Choroid plexus epithelial cell (primary cell): ENCODE data around the gene TRABD2B.

Experiments
- DNase-seq: peaks from one replicate; pipeline ENCODE4 v3.0.0-alpha.2; 2010; ENCODE audit warnings: low read depth
- H3K4me3 ChIP-seq: 2 replicates; pipeline ENCODE4 v1.5.1; 2011; ENCODE audit warnings: low read depth, mild to moderate bottlenecking, control low read depth, low read length, moderate library complexity
- CTCF ChIP-seq: conservative IDR thresholded peaks from 2 replicates; pipeline ENCODE4 v1.5.1; 2011; ENCODE audit warnings: low read depth, mild to moderate bottlenecking, control low read depth, inconsistent platforms, low read length, moderate library complexity

TRABD2B gene

DNA sequence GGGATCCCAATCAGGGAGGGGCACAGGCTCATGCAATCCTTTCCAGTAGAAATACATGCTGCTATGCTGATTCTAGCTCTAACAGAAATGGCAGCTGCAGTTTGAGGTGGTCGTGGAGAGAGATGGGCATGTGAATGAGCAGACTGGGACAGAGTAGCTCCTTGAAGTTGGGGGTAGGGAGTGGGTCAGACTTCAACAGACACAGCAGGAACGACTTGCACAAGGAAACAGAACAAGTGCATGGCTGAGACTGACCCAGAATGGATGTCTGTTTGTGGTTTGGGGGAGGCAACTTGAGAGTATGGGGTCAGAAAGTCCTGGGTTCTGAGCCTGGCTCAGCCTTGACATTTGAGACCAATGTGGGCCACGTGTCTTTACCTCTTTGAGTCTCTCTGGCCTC is 25.1 kb upstream of the TRABD2B start:
- DNase-seq = no peak
- no peak for TF ChIP-seq CTCF
- H3K4me3 ChIP-seq = no peak overlapping the region

- no peak overlapping the region for H3K4me3 ChIP-seq
- no peak for TF ChIP-seq CTCF
- DNase-seq = no peak
These were observed 24.6 kb upstream of the TRABD2B start for GRCh38 chr1:48021792-48022191.

- no peak overlapping the region for H3K4me3 ChIP-seq
- DNase-seq = no peak
- no peak for TF ChIP-seq CTCF
These were observed 22.6 kb upstream of the TRABD2B start for GRCh38 chr1:48019714-48020315.

DNA sequence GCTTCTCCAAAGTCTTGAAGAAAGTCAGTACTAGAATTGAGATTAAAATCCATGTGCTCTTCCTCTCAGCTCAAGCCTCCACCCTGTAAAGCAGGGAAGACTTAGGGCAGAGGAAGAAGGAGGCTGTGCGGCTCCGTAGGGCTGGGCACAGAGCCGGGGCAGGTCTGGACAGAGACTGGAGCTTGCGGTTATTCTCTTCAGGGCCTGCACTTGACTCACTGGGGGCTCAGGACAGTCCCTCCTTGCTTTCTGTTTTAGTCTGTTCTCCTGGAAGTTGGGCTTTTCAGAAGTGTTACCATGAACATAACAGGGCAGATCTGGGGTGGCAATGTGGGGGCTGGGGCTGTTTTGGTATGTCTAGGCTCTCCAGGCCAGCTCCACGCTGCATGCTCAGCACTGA is 21.6 kb upstream of the TRABD2B start:
- no peak for DNase-seq
- no peak for TF ChIP-seq CTCF
- no peak overlapping the region for H3K4me3 ChIP-seq

GRCh38 chr1:48017716-48018115 is 20.5 kb upstream of the TRABD2B start:
- no peak overlapping the region for H3K4me3 ChIP-seq
- DNase-seq = peak; percentile 92
- TF ChIP-seq CTCF = no peak

GRCh38 chr1:48016515-48016914 is 19.3 kb upstream of the TRABD2B start:
- DNase-seq = no peak
- H3K4me3 ChIP-seq = no peak overlapping the region
- no peak for TF ChIP-seq CTCF

GRCh38 chr1:48013270-48013669 is 16.1 kb upstream of the TRABD2B start:
- no peak for TF ChIP-seq CTCF
- no peak for DNase-seq
- H3K4me3 ChIP-seq = no peak overlapping the region
